Panc1 (cell line): Measurements from ENCODE around the gene APOL6. TPM values are rescaled to one million over a fixed set of nuclear protein-coding genes. Genes with fewer than 3 reads are reported as not detected.
A peak's percentile ranks its signal among the peaks of the same experiment; 100 is the strongest.

ENCODE experiments used
- ATAC-seq: fragments of 200-7000 bp; cut with Tn5 transposase; 2 replicates; pipeline ENCODE4 v1.9.1; 2020; ENCODE audit warnings: mild to moderate bottlenecking, moderate library complexity
- BruUV-seq: library from RNA; stranded (reverse); fragments of 400-500 nt; replicated peaks from 2 replicates; lab custom pipeline; 2021; lab: Mats Ljungman, UMichigan
- CTCF ChIA-PET: fragments of 300-600 bp; sonication (Branson Sonifier 250); formaldehyde crosslinking; loops from one replicate; lab custom pipeline; 2022; ENCODE audit warnings: antibody characterized with exemption; lab: Charles Lee
- POLR2A ChIA-PET: fragments of 300-600 bp; sonication (Branson Sonifier 250); formaldehyde crosslinking; loops from one replicate; lab custom pipeline; 2022; ENCODE audit warnings: antibody characterized with exemption; lab: Charles Lee
- DNase-seq: peaks from one replicate; pipeline ENCODE4 v3.0.0-alpha.2; 2010; ENCODE audit warnings: low read depth, low spot score
- H3K27ac ChIP-seq: 2 replicates; pipeline ENCODE4 v1.5.1; 2011; ENCODE audit warnings: mild to moderate bottlenecking, low read length, inconsistent platforms
- H3K27me3 ChIP-seq: fragments of 200-500 bp; sonication (Bioruptor generic); 2 replicates; pipeline ENCODE4 v1.6.0; 2014; ENCODE audit warnings: low read length, inconsistent platforms; ENCODE audit not compliant: control insufficient read depth, insufficient read depth
- H3K36me3 ChIP-seq: fragments of 200-500 bp; sonication (Bioruptor generic); 2 replicates; pipeline ENCODE4 v1.5.1; 2014; ENCODE audit warnings: inconsistent platforms, mild to moderate bottlenecking, low read length, moderate library complexity; ENCODE audit not compliant: control insufficient read depth, insufficient read depth
- H3K4me1 ChIP-seq: 2 replicates; pipeline ENCODE4 v1.5.1; 2011; ENCODE audit warnings: inconsistent platforms, mild to moderate bottlenecking, low read length, moderate library complexity; ENCODE audit not compliant: control insufficient read depth, insufficient read depth
- H3K4me3 ChIP-seq, 2 experiments: 2 replicates each; pipeline ENCODE4 v1.5.1; 2011 to 2012; ENCODE audit warnings: low read depth in 2 of 2, low read length in 2 of 2, mild to moderate bottlenecking in 2 of 2, inconsistent platforms in 1 of 2, moderate library complexity in 1 of 2
- H3K9me3 ChIP-seq: fragments of 200-500 bp; sonication (Bioruptor generic); 2 replicates; pipeline ENCODE4 v1.5.1; 2014; ENCODE audit warnings: low read depth, mild to moderate bottlenecking, inconsistent platforms, low read length, moderate library complexity; ENCODE audit not compliant: control insufficient read depth, insufficient read depth
- CTCF ChIP-seq: fragments of 450-650 bp; IDR thresholded peaks from 2 replicates; pipeline ENCODE4 v1.5.1; 2017; ENCODE audit warnings: mild to moderate bottlenecking
- POLR2AphosphoS5 ChIP-seq: IDR thresholded peaks from 2 replicates; pipeline ENCODE4 v1.6.1; 2012; ENCODE audit warnings: mild to moderate bottlenecking, low read depth, low read length, moderate library complexity
- SIN3A ChIP-seq: IDR thresholded peaks from 2 replicates; pipeline ENCODE4 v1.6.1; 2012; ENCODE audit warnings: low read depth, mild to moderate bottlenecking, low read length, moderate library complexity, borderline replicate concordance; ENCODE audit not compliant: insufficient read depth
- TCF7L2 ChIP-seq: IDR thresholded peaks from 2 replicates; pipeline ENCODE4 v1.6.1; 2011; ENCODE audit warnings: mild to moderate bottlenecking, low read depth, low read length, inconsistent platforms
- in situ Hi-C: cut with HindIII; loops from 2 replicates; pipeline ENCODE4 v1.10.0; 2016; ENCODE audit warnings: low sequenced_read_pairs, low pct_unique_long_range_greater_than_20kb
- intact Hi-C: fragments of 100-400 bp; cut with micrococcal nuclease; formaldehyde crosslinking; loops from one replicate; pipeline ENCODE4 v1.10.0; 2022; ENCODE audit not compliant: unreplicated experiment
- total RNA-seq: library from RNA; stranded (reverse); gene quantifications from one replicate; pipeline ENCODE4 v1.2.1, GENCODE V29; 2021; ENCODE audit not compliant: unreplicated experiment
- TF ChIP-seq, protein P1 (sequence below), 2 experiments: IDR thresholded peaks; 2 replicates each; pipeline ENCODE4 v1.6.1; 2011 to 2012; ENCODE audit warnings: low read depth in 2 of 2, control low read depth in 1 of 2, low read length in 1 of 2, mild to moderate bottlenecking in 1 of 2, moderate library complexity in 1 of 2; ENCODE audit not compliant: insufficient read depth in 1 of 2

The APOL6 gene
- total RNA-seq, 1 experiment from 2014 or later, result 16.4 TPM

- ChIA-PET POLR2A (interaction anchor here (0.7 kb wide), 1 partner anchor 76 kb away, joined by 14 read pairs; no protein-coding TSS in a partner anchor), CTCF (no interaction called here)
- ATAC-seq (peak; percentile 36; the same call in 1 of the 2 replicates), DNase-seq (no peak)
- H3K4me3 ChIP-seq, result no peak overlapping the region
- H3K27ac ChIP-seq, result peak overlapping the region; percentile 70; the same call in 1 of the 2 replicates
- no peak for TF ChIP-seq POLR2AphosphoS5
- TF ChIP-seq TCF7L2, result no peak
- TF ChIP-seq SIN3A, result no peak
- TF ChIP-seq, protein P1, sequence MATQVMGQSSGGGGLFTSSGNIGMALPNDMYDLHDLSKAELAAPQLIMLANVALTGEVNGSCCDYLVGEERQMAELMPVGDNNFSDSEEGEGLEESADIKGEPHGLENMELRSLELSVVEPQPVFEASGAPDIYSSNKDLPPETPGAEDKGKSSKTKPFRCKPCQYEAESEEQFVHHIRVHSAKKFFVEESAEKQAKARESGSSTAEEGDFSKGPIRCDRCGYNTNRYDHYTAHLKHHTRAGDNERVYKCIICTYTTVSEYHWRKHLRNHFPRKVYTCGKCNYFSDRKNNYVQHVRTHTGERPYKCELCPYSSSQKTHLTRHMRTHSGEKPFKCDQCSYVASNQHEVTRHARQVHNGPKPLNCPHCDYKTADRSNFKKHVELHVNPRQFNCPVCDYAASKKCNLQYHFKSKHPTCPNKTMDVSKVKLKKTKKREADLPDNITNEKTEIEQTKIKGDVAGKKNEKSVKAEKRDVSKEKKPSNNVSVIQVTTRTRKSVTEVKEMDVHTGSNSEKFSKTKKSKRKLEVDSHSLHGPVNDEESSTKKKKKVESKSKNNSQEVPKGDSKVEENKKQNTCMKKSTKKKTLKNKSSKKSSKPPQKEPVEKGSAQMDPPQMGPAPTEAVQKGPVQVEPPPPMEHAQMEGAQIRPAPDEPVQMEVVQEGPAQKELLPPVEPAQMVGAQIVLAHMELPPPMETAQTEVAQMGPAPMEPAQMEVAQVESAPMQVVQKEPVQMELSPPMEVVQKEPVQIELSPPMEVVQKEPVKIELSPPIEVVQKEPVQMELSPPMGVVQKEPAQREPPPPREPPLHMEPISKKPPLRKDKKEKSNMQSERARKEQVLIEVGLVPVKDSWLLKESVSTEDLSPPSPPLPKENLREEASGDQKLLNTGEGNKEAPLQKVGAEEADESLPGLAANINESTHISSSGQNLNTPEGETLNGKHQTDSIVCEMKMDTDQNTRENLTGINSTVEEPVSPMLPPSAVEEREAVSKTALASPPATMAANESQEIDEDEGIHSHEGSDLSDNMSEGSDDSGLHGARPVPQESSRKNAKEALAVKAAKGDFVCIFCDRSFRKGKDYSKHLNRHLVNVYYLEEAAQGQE (IDR thresholded peaks at IDR 0.05; ENCODE audit: insufficient read depth in 1 of 2, low read depth in 2 of 2, low read length in 1 of 2), result no peak
- no peak for TF ChIP-seq CTCF
- in situ Hi-C loops (no loop called here), intact Hi-C loops (no loop called here)
- no peaks in the 10 kb centered on the region for H3K36me3 ChIP-seq
- peaks cover 10% of the 10 kb centered on the region for H3K4me1 ChIP-seq
- no peaks in the 10 kb centered on the region for H3K9me3 ChIP-seq
- BruUV-seq, result no TSS peak
- H3K27me3 ChIP-seq, result no peaks in the 10 kb centered on the region
These were observed 10.2 kb upstream of the APOL6 start for GRCh38 chr22:35638001-35638400.

DNA sequence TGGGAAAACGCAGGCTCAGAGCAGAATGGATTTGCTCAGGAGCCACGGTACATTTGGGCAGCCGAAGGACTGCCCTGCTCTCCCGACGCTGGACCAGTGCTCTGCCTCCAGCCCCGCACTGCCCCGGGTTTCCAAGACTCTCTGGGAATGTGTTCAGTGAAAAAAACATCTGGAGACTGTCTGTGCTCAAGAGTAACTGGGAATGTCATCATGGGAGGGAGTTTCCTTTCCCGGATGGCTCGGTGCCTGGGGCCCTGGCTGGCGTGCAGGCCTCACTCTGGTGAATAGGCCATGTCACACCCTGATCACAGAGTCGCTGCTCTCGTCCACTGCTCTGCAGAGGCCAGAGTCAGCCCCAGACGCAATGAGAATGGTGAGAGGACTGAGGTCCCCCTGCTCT is 9.8 kb upstream of the APOL6 start:
- POLR2A ChIA-PET, result no interaction called here
- TF ChIP-seq, protein P1 (IDR thresholded peaks at IDR 0.05; ENCODE audit: insufficient read depth in 1 of 2, low read depth in 2 of 2, low read length in 1 of 2), result no peak
- TF ChIP-seq POLR2AphosphoS5 (no peak), TCF7L2 (no peak), CTCF (no peak), SIN3A (no peak)
- no TSS peak for BruUV-seq
- no peak for DNase-seq
- in situ Hi-C loops (no loop called here), intact Hi-C loops (no loop called here)
- Histone ChIP-seq H3K4me3 (no peak overlapping the region), H3K27ac (peak overlapping the region; percentile 70; the same call in 1 of the 2 replicates), H3K4me1 (peaks cover 12% of the 10 kb centered on the region), H3K36me3 (no peaks in the 10 kb centered on the region), H3K27me3 (no peaks in the 10 kb centered on the region), H3K9me3 (no peaks in the 10 kb centered on the region)
- CTCF ChIA-PET, result no interaction called here
- peak; percentile 49; the same call in 1 of the 2 replicates for ATAC-seq
